Common myeloid progenitor, CD34-positive (primary cell): Measurements from ENCODE around the gene CCR7.

ENCODE experiments used
- CTCF ChIA-PET: fragments of 350-600 bp; sonication (Branson Sonifier 250); formaldehyde crosslinking; loops from one replicate; lab custom pipeline; 2021; ENCODE audit warnings: antibody characterized with exemption; lab: Charles Lee
- POLR2A ChIA-PET: fragments of 350-600 bp; sonication (Branson Sonifier 250); formaldehyde crosslinking; loops from one replicate; lab custom pipeline; 2021; ENCODE audit warnings: antibody characterized with exemption; lab: Charles Lee
- DNase-seq, 3 donors: peaks; one replicate each; pipeline versions ENCODE4 v3.0.0 to v3.0.0-alpha.2; 2013
- H3K27ac ChIP-seq, 2 experiments: 1 replicate in 1 of 2; 2 replicates in 1 of 2; pipeline ENCODE4 v1.7.0; 2013; ENCODE audit warnings: inconsistent platforms in 2 of 2, low read length in 2 of 2, mild to moderate bottlenecking in 2 of 2, low read depth in 1 of 2, moderate library complexity in 1 of 2; ENCODE audit not compliant: severe bottlenecking in 2 of 2, insufficient read depth in 1 of 2, poor library complexity in 1 of 2
- H3K27me3 ChIP-seq, 5 experiments: replicated peaks in 2 of 5; 1 replicate in 3 of 5; 2 replicates in 2 of 5; pipeline versions ENCODE4 v1.6.1 to v1.7.0; 2013; ENCODE audit warnings: low read length in 4 of 5, mild to moderate bottlenecking in 2 of 5, moderate library complexity in 2 of 5, inconsistent platforms in 1 of 5; ENCODE audit not compliant: insufficient read depth in 5 of 5, control insufficient read depth in 4 of 5
- H3K36me3 ChIP-seq, 4 experiments: 1 replicate in 2 of 4; 2 replicates in 2 of 4; pipeline versions ENCODE4 v1.6.1 to v1.7.0; 2013; ENCODE audit warnings: low read length in 3 of 4, control low read depth in 1 of 4, mild to moderate bottlenecking in 1 of 4; ENCODE audit not compliant: control insufficient read depth in 4 of 4, insufficient read depth in 4 of 4
- H3K4me1 ChIP-seq, 4 experiments: 1 replicate in 3 of 4; 2 replicates in 1 of 4; pipeline versions ENCODE4 v1.6.1 to v1.7.1; 2013; ENCODE audit warnings: low read length in 3 of 4, mild to moderate bottlenecking in 3 of 4, control low read depth in 1 of 4, inconsistent platforms in 1 of 4, moderate library complexity in 1 of 4; ENCODE audit not compliant: control insufficient read depth in 4 of 4, insufficient read depth in 4 of 4; ENCODE audit errors: control extremely low read depth in 1 of 4
- H3K4me3 ChIP-seq, 7 experiments: 1 replicate in 4 of 7; 2 replicates in 3 of 7; pipeline versions ENCODE4 v1.5.1 to v1.7.0; 2013; ENCODE audit warnings: mild to moderate bottlenecking in 7 of 7, low read length in 6 of 7, moderate library complexity in 6 of 7, inconsistent platforms in 2 of 7, low read depth in 2 of 7, control low read depth in 1 of 7; ENCODE audit not compliant: insufficient read depth in 4 of 7, control insufficient read depth in 1 of 7; ENCODE audit errors: extremely low read depth in 1 of 7
- H3K9me3 ChIP-seq, 5 experiments: 1 replicate in 4 of 5; 2 replicates in 1 of 5; pipeline versions ENCODE4 v1.6.1 to v1.7.1; 2013; ENCODE audit warnings: low read length in 4 of 5, mild to moderate bottlenecking in 2 of 5, inconsistent platforms in 1 of 5, low read depth in 1 of 5, moderate library complexity in 1 of 5; ENCODE audit not compliant: control insufficient read depth in 4 of 5, insufficient read depth in 2 of 5; ENCODE audit errors: control extremely low read depth in 1 of 5
- WGBS: methylation state at CpG from one replicate; pipeline ENCODE4 v1.1.5; 2013; ENCODE audit not compliant: insufficient coverage; 5-methylcytosine and 5-hydroxymethylcytosine counted together

The CCR7 gene

DNA sequence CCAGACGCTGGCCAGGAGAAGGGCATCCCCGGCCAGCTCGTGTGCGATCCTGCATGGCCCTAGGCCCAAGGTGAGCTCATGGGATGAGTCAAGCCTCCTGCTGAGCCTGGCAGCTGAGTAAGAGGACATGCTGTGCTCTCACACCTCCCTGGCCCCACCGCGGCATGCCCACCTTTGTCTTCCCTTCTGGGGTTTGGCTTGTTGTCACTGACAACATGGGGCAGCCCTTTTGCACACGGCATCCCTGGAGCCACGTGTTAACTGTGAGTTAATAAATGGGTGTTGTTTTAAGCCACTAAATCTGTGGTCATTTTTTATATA lies 55.0 kb downstream of the CCR7 start:
- ChIA-PET POLR2A (no interaction called here), CTCF (interaction anchor here (1.0 to 1.3 kb wide), 4 partner anchors 9 to 49 kb away, joined by 3 read pairs; partner anchors contain the start of gene TNS4)
- Histone ChIP-seq H3K27ac (no peak overlapping the region), H3K4me3 (no peak overlapping the region), H3K36me3 (no peaks in the 10 kb centered on the region), H3K27me3 (peaks cover 0 to 34% (median 6%) of the 10 kb centered on the region in 5 experiments), H3K9me3 (no peaks in the 10 kb centered on the region), H3K4me1 (peaks cover 0 to 4% (median under 1%) of the 10 kb centered on the region in 4 experiments)
- WGBS = 94% methylated on average over 4 of the region's 8 CpGs
- DNase-seq = no peak

- no peaks in the 10 kb centered on the region for H3K36me3 ChIP-seq
- WGBS = 97% methylated on average over 9 of the region's 10 CpGs
- POLR2A ChIA-PET = no interaction called here
- peaks cover 0 to 29% (median 4%) of the 10 kb centered on the region in 5 experiments for H3K27me3 ChIP-seq
- CTCF ChIA-PET = interaction anchor here (1.0 to 1.3 kb wide), 2 partner anchors 16 to 29 kb away, joined by 3 read pairs; no protein-coding TSS in a partner anchor
- H3K4me3 ChIP-seq = no peak overlapping the region
- H3K9me3 ChIP-seq = no peaks in the 10 kb centered on the region
- no peaks in the 10 kb centered on the region for H3K4me1 ChIP-seq
- no peak overlapping the region for H3K27ac ChIP-seq
- no peak for DNase-seq
Measured at GRCh38 chr17:40509626-40510327, 55.5 kb downstream of the CCR7 start.

- CTCF ChIA-PET = interaction anchor here (1.0 to 1.4 kb wide), 4 partner anchors 11 to 31 kb away, joined by 3 to 5 read pairs (median 3); no protein-coding TSS in a partner anchor
- H3K36me3 ChIP-seq = no peaks in the 10 kb centered on the region
- POLR2A ChIA-PET = no interaction called here
- DNase-seq = no peak
- H3K9me3 ChIP-seq = no peaks in the 10 kb centered on the region
- 91% methylated on average over 4 of the region's 5 CpGs for WGBS
- no peaks in the 10 kb centered on the region for H3K4me1 ChIP-seq
- no peak overlapping the region for H3K4me3 ChIP-seq
- H3K27me3 ChIP-seq = peaks cover 0 to 8% (median 2%) of the 10 kb centered on the region in 5 experiments
- no peak overlapping the region for H3K27ac ChIP-seq
Measured at GRCh38 chr17:40506786-40507185, 58.5 kb downstream of the CCR7 start.
